ENCODE measurements around the gene SPTBN1.

Gene SPTBN1

GRCh38 chr2:54478899-54479298 lies 22.8 kb downstream of the SPTBN1 start:
- no peaks in the 10 kb centered on the region for H3K36me3 ChIP-seq (ENCODE audit: insufficient read depth, low read length)

GRCh38 chr2:54479424-54479823 lies 23.3 kb downstream of the SPTBN1 start:
- Histone ChIP-seq H3K9me3 (ENCODE audit: low read length) (no peaks in the 10 kb centered on the region), H4K20me1 (ENCODE audit: insufficient read depth, low read length) (no peaks in the 10 kb centered on the region), H3K79me2 (ENCODE audit: insufficient read depth, low read length) (no peaks in the 10 kb centered on the region), H2AFZ (ENCODE audit: low read length) (no peak overlapping the region), H3K4me1 (ENCODE audit: insufficient read depth, low read length, severe bottlenecking) (peaks cover 5% of the 10 kb centered on the region), H3K36me3 (ENCODE audit: insufficient read depth, low read length) (no peaks in the 10 kb centered on the region), H3K27me3 (ENCODE audit: insufficient read depth, low read length) (no peaks in the 10 kb centered on the region), H3K27ac (ENCODE audit: low read depth, low read length, poor library complexity, severe bottlenecking) (no peak overlapping the region), H3F3A (ENCODE audit: insufficient read depth, low read length) (no peaks in the 10 kb centered on the region), H3K9me2 (ENCODE audit: low read depth, low read length) (no peaks in the 10 kb centered on the region), H3K9ac (ENCODE audit: low read length) (no peak overlapping the region), H3K4me2 (ENCODE audit: low read length) (no peak overlapping the region), H3K4me3 (ENCODE audit: low read depth, low read length, poor library complexity, severe bottlenecking) (no peak overlapping the region)
- TF ChIP-seq CTCF (IDR thresholded peaks at IDR 0.05; ENCODE audit: low read length) (no peak), EZH2 (IDR thresholded peaks at IDR 0.05; ENCODE audit: borderline replicate concordance, low read length) (no peak)

More at GRCh38 chr2:54478899-54479298, 22.8 kb downstream of the SPTBN1 start:
- Histone ChIP-seq H3K4me3 (ENCODE audit: low read depth, low read length, poor library complexity, severe bottlenecking) (no peak overlapping the region), H3K27me3 (ENCODE audit: insufficient read depth, low read length) (no peaks in the 10 kb centered on the region), H2AFZ (ENCODE audit: low read length) (no peak overlapping the region), H3F3A (ENCODE audit: insufficient read depth, low read length) (no peaks in the 10 kb centered on the region), H3K9me3 (ENCODE audit: low read length) (no peaks in the 10 kb centered on the region), H3K9me2 (ENCODE audit: low read depth, low read length) (no peaks in the 10 kb centered on the region), H3K27ac (ENCODE audit: low read depth, low read length, poor library complexity, severe bottlenecking) (no peak overlapping the region), H4K20me1 (ENCODE audit: insufficient read depth, low read length) (no peaks in the 10 kb centered on the region), H3K4me1 (ENCODE audit: insufficient read depth, low read length, severe bottlenecking) (peaks cover 5% of the 10 kb centered on the region), H3K79me2 (ENCODE audit: insufficient read depth, low read length) (no peaks in the 10 kb centered on the region), H3K4me2 (ENCODE audit: low read length) (no peak overlapping the region), H3K9ac (ENCODE audit: low read length) (no peak overlapping the region)
- TF ChIP-seq EZH2 (IDR thresholded peaks at IDR 0.05; ENCODE audit: borderline replicate concordance, low read length), result no peak
- TF ChIP-seq CTCF (IDR thresholded peaks at IDR 0.05; ENCODE audit: low read length), result no peak

- peaks cover 5% of the 10 kb centered on the region for H3K4me1 ChIP-seq (ENCODE audit: insufficient read depth, low read length, severe bottlenecking)
These were observed 23.9 kb downstream of the SPTBN1 start for GRCh38 chr2:54480025-54480424.

More at GRCh38 chr2:54480025-54480424, 23.9 kb downstream of the SPTBN1 start:
- H3K9me2 ChIP-seq (ENCODE audit: low read depth, low read length), result no peaks in the 10 kb centered on the region
- no peaks in the 10 kb centered on the region for H4K20me1 ChIP-seq (ENCODE audit: insufficient read depth, low read length)
- H3K27ac ChIP-seq (ENCODE audit: low read depth, low read length, poor library complexity, severe bottlenecking), result no peak overlapping the region
- H3K4me2 ChIP-seq (ENCODE audit: low read length), result no peak overlapping the region
- H3K79me2 ChIP-seq (ENCODE audit: insufficient read depth, low read length), result no peaks in the 10 kb centered on the region
- no peak overlapping the region for H3K9ac ChIP-seq (ENCODE audit: low read length)
- no peaks in the 10 kb centered on the region; the same call in 1 of the 2 replicates for H3K9me3 ChIP-seq (ENCODE audit: low read length)
- H3K36me3 ChIP-seq (ENCODE audit: insufficient read depth, low read length), result no peaks in the 10 kb centered on the region
- no peak overlapping the region for H3K4me3 ChIP-seq (ENCODE audit: low read depth, low read length, poor library complexity, severe bottlenecking)
- no peaks in the 10 kb centered on the region for H3K27me3 ChIP-seq (ENCODE audit: insufficient read depth, low read length)
- TF ChIP-seq EZH2 (IDR thresholded peaks at IDR 0.05; ENCODE audit: borderline replicate concordance, low read length) (no peak), CTCF (IDR thresholded peaks at IDR 0.05; ENCODE audit: low read length) (no peak)
- H3F3A ChIP-seq (ENCODE audit: insufficient read depth, low read length), result no peaks in the 10 kb centered on the region
- H2AFZ ChIP-seq (ENCODE audit: low read length), result no peak overlapping the region

Data from OCI-LY1 (cell line).